ENCODE measurements around the gene POLN. TPM values are rescaled to one million over a fixed set of nuclear protein-coding genes. Genes with fewer than 3 reads are reported as not detected.

POLN gene
- total RNA-seq, 1 donor, result 4.9 TPM

- TF ChIP-seq CTCF (IDR thresholded peaks at IDR 0.05; ENCODE audit: insufficient read depth, low read length), result no peak
- H3K4me3 ChIP-seq (ENCODE audit: low read depth, low read length), result no peak overlapping the region
- DNase-seq (ENCODE audit: low read depth), result no peak
Measured at GRCh38 chr4:2266821-2267220, 24.9 kb upstream of the POLN start.

- no peak overlapping the region for H3K4me3 ChIP-seq (ENCODE audit: low read depth, low read length)
- peak; percentile 73 for DNase-seq (ENCODE audit: low read depth)
- no peak for TF ChIP-seq CTCF (IDR thresholded peaks at IDR 0.05; ENCODE audit: insufficient read depth, low read length)
Measured at GRCh38 chr4:2266181-2266580, 24.3 kb upstream of the POLN start.

GRCh38 chr4:2265113-2266110, 23.5 kb upstream of the POLN start:
- no peak for TF ChIP-seq CTCF (IDR thresholded peaks at IDR 0.05; ENCODE audit: insufficient read depth, low read length)
- DNase-seq (ENCODE audit: low read depth), result no peak

GRCh38 chr4:2264481-2265041, 22.6 kb upstream of the POLN start:
- DNase-seq (ENCODE audit: low read depth), result no peak
- no peak overlapping the region for H3K4me3 ChIP-seq (ENCODE audit: low read depth, low read length)

More at GRCh38 chr4:2265113-2266110, 23.5 kb upstream of the POLN start:
- H3K4me3 ChIP-seq (ENCODE audit: low read depth, low read length), result no peak overlapping the region

GRCh38 chr4:2263926-2264321, 22.0 kb upstream of the POLN start:
- H3K4me3 ChIP-seq (ENCODE audit: low read depth, low read length), result no peak overlapping the region
- TF ChIP-seq CTCF (IDR thresholded peaks at IDR 0.05; ENCODE audit: insufficient read depth, low read length), result no peak
- DNase-seq (ENCODE audit: low read depth), result no peak

More at GRCh38 chr4:2264481-2265041, 22.6 kb upstream of the POLN start:
- TF ChIP-seq CTCF (IDR thresholded peaks at IDR 0.05; ENCODE audit: insufficient read depth, low read length), result no peak

GRCh38 chr4:2262944-2263250, 21.0 kb upstream of the POLN start:
- no peak for TF ChIP-seq CTCF (IDR thresholded peaks at IDR 0.05; ENCODE audit: insufficient read depth, low read length)
- peak overlapping the region; percentile 70 for H3K4me3 ChIP-seq (ENCODE audit: low read depth, low read length)

More at GRCh38 chr4:2262944-2263250, 21.0 kb upstream of the POLN start:
- no peak for DNase-seq (ENCODE audit: low read depth)
